A549 (cell line): Measurements from ENCODE around the gene MYRIP. TPM values are rescaled to one million over a fixed set of nuclear protein-coding genes. Genes with fewer than 3 reads are reported as not detected.

Source experiments
- ATAC-seq, 2 experiments: fragments of 200-7000 bp in 1 of 2; fragments of >200 bp in 1 of 2; cut with Nextera tagmentation in 1 of 2; cut with Tn5 transposase in 1 of 2; 3 replicates each; pipeline versions ENCODE4 v1.8.0 to v1.9.1; 2018 to 2020; ENCODE audit warnings: mild to moderate bottlenecking in 1 of 2, moderate library complexity in 1 of 2
- CTCF ChIA-PET: fragments of 300-600 bp; sonication (Branson Sonifier 250); formaldehyde crosslinking; extraction: SDS; loops from one replicate; lab custom pipeline; 2021; ENCODE audit warnings: antibody characterized with exemption, inconsistent platforms; lab: Yijun Ruan, JAX
- POLR2A ChIA-PET: fragments of 350-600 bp; formaldehyde crosslinking; extraction: SDS; loops from one replicate; lab custom pipeline; 2021; ENCODE audit warnings: antibody characterized with exemption, inconsistent platforms; lab: Yijun Ruan, JAX
- DNase-seq, 2 experiments: peaks; one replicate each; pipeline versions ENCODE4 v3.0.0 to v3.0.0-alpha.2; 2011 to 2016; ENCODE audit warnings: low read depth in 1 of 2, low spot score in 1 of 2
- FAIRE-seq: peaks from 2 replicates; lab custom pipeline; 2011; peaks lifted over from hg19 to GRCh38; lab: Jason Lieb, UNC
- H3K27ac ChIP-seq, 2 experiments: fragments of >200 bp; sonication (Bioruptor Twin); formaldehyde crosslinking; 3 replicates each; pipeline ENCODE4 v1.5.1; 2016 to 2017
- H3K4me1 ChIP-seq: fragments of >200 bp; sonication (Bioruptor Twin); formaldehyde crosslinking; 3 replicates; pipeline ENCODE4 v1.6.1; 2016
- H3K4me2 ChIP-seq: fragments of >200 bp; sonication (Bioruptor Twin); formaldehyde crosslinking; 3 replicates; pipeline ENCODE4 v1.6.1; 2016
- H3K4me3 ChIP-seq: fragments of >200 bp; sonication (Bioruptor Twin); formaldehyde crosslinking; 3 replicates; pipeline ENCODE4 v1.5.1; 2016
- H3K9me3 ChIP-seq: fragments of >200 bp; sonication (Bioruptor Twin); formaldehyde crosslinking; 3 replicates; pipeline ENCODE4 v1.6.1; 2016
- ATOH8 ChIP-seq: fragments of 250-450 bp; sonication (Bioruptor Pico); IDR thresholded peaks from 2 replicates; pipeline ENCODE4 v1.5.0; 2020; ENCODE audit warnings: low read depth, mild to moderate bottlenecking, moderate library complexity
- BHLHE40 ChIP-seq: IDR thresholded peaks from 2 replicates; pipeline ENCODE4 v1.6.1; 2012; ENCODE audit warnings: low read depth, low read length, inconsistent platforms
- CBX2 ChIP-seq: fragments of 200-600 bp; sonication (generic); IDR thresholded peaks from 2 replicates; pipeline ENCODE4 v1.6.1; 2016; ENCODE audit warnings: low read depth, mild to moderate bottlenecking, borderline replicate concordance
- CEBPB ChIP-seq, 2 experiments: fragments of >200 bp in 1 of 2; sonication (Bioruptor Twin) in 1 of 2; formaldehyde crosslinking in 1 of 2; IDR thresholded peaks; 2 replicates each; pipeline ENCODE4 v1.6.1; 2012 to 2016
- CHD2 ChIP-seq: fragments of 150-350 bp; IDR thresholded peaks from 2 replicates; pipeline ENCODE4 v1.6.1; 2014; ENCODE audit warnings: low read length; ENCODE audit not compliant: partially characterized antibody
- CHD4 ChIP-seq: fragments of 200-600 bp; sonication (generic); IDR thresholded peaks from 2 replicates; pipeline ENCODE4 v1.6.1; 2016; ENCODE audit warnings: antibody characterized with exemption, mild to moderate bottlenecking, borderline replicate concordance
- CTCF ChIP-seq: fragments of >200 bp; sonication (Bioruptor Twin); formaldehyde crosslinking; IDR thresholded peaks from 3 replicates; pipeline ENCODE4 v1.5.1; 2016
- EHMT2 ChIP-seq: fragments of 200-600 bp; sonication (generic); IDR thresholded peaks from 2 replicates; pipeline ENCODE4 v1.6.1; 2016; ENCODE audit warnings: antibody characterized with exemption, low read depth, mild to moderate bottlenecking, moderate library complexity
- EP300 ChIP-seq, 2 experiments: fragments of >200 bp; sonication (Bioruptor Twin); formaldehyde crosslinking; IDR thresholded peaks; 2 replicates in 1 of 2; 3 replicates in 1 of 2; pipeline ENCODE4 v1.6.1; 2016 to 2017
- FOSL2 ChIP-seq, 2 experiments: fragments of 450-650 bp in 1 of 2; fragments of >200 bp in 1 of 2; sonication (Bioruptor Twin) in 1 of 2; formaldehyde crosslinking; IDR thresholded peaks; 2 replicates each; pipeline versions ENCODE4 v1.5.0 to v1.6.1; 2016 to 2020; ENCODE audit warnings: mild to moderate bottlenecking in 1 of 2, moderate library complexity in 1 of 2
- FOXS1 ChIP-seq: fragments of 250-450 bp; sonication (Bioruptor Pico); IDR thresholded peaks from 2 replicates; pipeline ENCODE4 v1.5.0; 2020; ENCODE audit warnings: mild to moderate bottlenecking, moderate library complexity
- HDAC2 ChIP-seq: fragments of 200-600 bp; sonication (generic); IDR thresholded peaks from 2 replicates; pipeline ENCODE4 v1.6.1; 2016
- HEYL ChIP-seq: fragments of 250-450 bp; sonication (Bioruptor Pico); IDR thresholded peaks from 2 replicates; pipeline ENCODE4 v1.8.0; 2021; ENCODE audit warnings: mild to moderate bottlenecking, moderate library complexity
- HOXA7 ChIP-seq: fragments of 250-450 bp; sonication (Bioruptor Pico); IDR thresholded peaks from 2 replicates; pipeline ENCODE4 v1.5.0; 2020; ENCODE audit warnings: mild to moderate bottlenecking, moderate library complexity
- HOXB13 ChIP-seq: fragments of 250-450 bp; sonication (Bioruptor Pico); IDR thresholded peaks from 2 replicates; pipeline ENCODE4 v1.5.0; 2020; ENCODE audit warnings: low read depth, mild to moderate bottlenecking, moderate library complexity
- HOXB5 ChIP-seq: fragments of 250-450 bp; sonication (Bioruptor Pico); IDR thresholded peaks from 2 replicates; pipeline ENCODE4 v1.5.0; 2020; ENCODE audit warnings: mild to moderate bottlenecking, moderate library complexity
- JUN ChIP-seq, 2 experiments: fragments of >200 bp; sonication (Bioruptor Twin); formaldehyde crosslinking; IDR thresholded peaks; 2 replicates in 1 of 2; 3 replicates in 1 of 2; pipeline ENCODE4 v1.6.1; 2016 to 2017
- KDM5A ChIP-seq: fragments of 200-600 bp; sonication (generic); IDR thresholded peaks from 2 replicates; pipeline ENCODE4 v1.6.1; 2016; ENCODE audit warnings: antibody characterized with exemption, mild to moderate bottlenecking
- MAZ ChIP-seq: fragments of 150-350 bp; IDR thresholded peaks from 2 replicates; pipeline ENCODE4 v1.6.1; 2014; ENCODE audit warnings: antibody characterized with exemption, low read depth, low read length, borderline replicate concordance
- MYC ChIP-seq: IDR thresholded peaks from 2 replicates; pipeline ENCODE4 v1.6.1; 2012; ENCODE audit warnings: mild to moderate bottlenecking, inconsistent platforms, low read length, improper control_type of control experiment, borderline replicate concordance
- NFE2L2 ChIP-seq: fragments of 150-350 bp; conservative IDR thresholded peaks from 2 replicates; pipeline ENCODE4 v1.6.1; 2014; ENCODE audit warnings: low read length
- NR3C1 ChIP-seq: fragments of >200 bp; sonication (Bioruptor Twin); formaldehyde crosslinking; IDR thresholded peaks from 3 replicates; pipeline ENCODE4 v1.6.1; 2017
- POLR2A ChIP-seq: IDR thresholded peaks from 2 replicates; pipeline ENCODE4 v1.6.1; 2012; ENCODE audit warnings: mild to moderate bottlenecking, low read length
- RAD21 ChIP-seq, 2 experiments: fragments of >200 bp in 1 of 2; sonication (Bioruptor Twin) in 1 of 2; formaldehyde crosslinking in 1 of 2; IDR thresholded peaks in 1 of 2; conservative IDR thresholded peaks in 1 of 2; 2 replicates in 1 of 2; 3 replicates in 1 of 2; pipeline ENCODE4 v1.6.1; 2012 to 2018; ENCODE audit warnings: inconsistent platforms in 1 of 2
- RARB ChIP-seq: fragments of 250-450 bp; sonication (Bioruptor Pico); IDR thresholded peaks from 2 replicates; pipeline ENCODE4 v1.8.0; 2021; ENCODE audit warnings: mild to moderate bottlenecking, moderate library complexity
- RCOR1 ChIP-seq: fragments of 150-350 bp; IDR thresholded peaks from 2 replicates; pipeline ENCODE4 v1.6.1; 2014; ENCODE audit warnings: antibody characterized with exemption, low read length, low read depth
- RNF2 ChIP-seq: fragments of 200-600 bp; sonication (generic); IDR thresholded peaks from 2 replicates; pipeline ENCODE4 v1.6.1; 2016; ENCODE audit warnings: low read depth, mild to moderate bottlenecking, antibody characterized with exemption, moderate library complexity, borderline replicate concordance
- SMC3 ChIP-seq: fragments of >200 bp; sonication (Bioruptor Twin); formaldehyde crosslinking; IDR thresholded peaks from 3 replicates; pipeline ENCODE4 v1.6.1; 2018; ENCODE audit warnings: inconsistent platforms
- TFCP2L1 ChIP-seq: fragments of 250-450 bp; sonication (Bioruptor Pico); IDR thresholded peaks from 2 replicates; pipeline ENCODE4 v1.5.0; 2021; ENCODE audit warnings: mild to moderate bottlenecking
- TP53 ChIP-seq: fragments of 250-450 bp; sonication (Bioruptor Pico); IDR thresholded peaks from 2 replicates; pipeline ENCODE4 v1.5.0; 2021; ENCODE audit warnings: mild to moderate bottlenecking, moderate library complexity
- USF2 ChIP-seq: fragments of 450-650 bp; IDR thresholded peaks from 2 replicates; pipeline ENCODE4 v1.6.1; 2014; ENCODE audit warnings: antibody characterized with exemption
- ZNF302 ChIP-seq: fragments of 250-450 bp; sonication (Bioruptor Pico); IDR thresholded peaks from 2 replicates; pipeline ENCODE4 v1.9.0; 2021; ENCODE audit warnings: inconsistent platforms, mild to moderate bottlenecking, moderate library complexity
- WGBS: methylation state at CpG from one replicate; pipeline ENCODE4 v1.1.6; 2017; ENCODE audit errors: missing lambda C conversion rate; 5-methylcytosine and 5-hydroxymethylcytosine counted together
- polyA plus RNA-seq, 4 experiments: library from polyadenylated mRNA; depleted of rRNA in 3 of 4; stranded (reverse); fragments of >200 nt; fragmentation: RNase III in 1 of 4; extraction: RNeasy Plus Mini Kit Qiagen cat#74134 plus additional on column Dnase treatment in 1 of 4; gene quantifications; 2 replicates in 3 of 4; 3 replicates in 1 of 4; pipeline ENCODE4 v1.2.3, GENCODE V29; 2011 to 2017

MYRIP gene
- polyA plus RNA-seq, 2 of the 4 experiments (the other 2 are of a cell fraction): not detected

- TF ChIP-seq HOXA7 (CRISPR knock-in tag) (no peak), NR3C1 (no peak), HDAC2 (no peak)
These were observed 110.9 kb downstream of the MYRIP start (continued) for GRCh38 chr3:39920271-39920670.

DNA sequence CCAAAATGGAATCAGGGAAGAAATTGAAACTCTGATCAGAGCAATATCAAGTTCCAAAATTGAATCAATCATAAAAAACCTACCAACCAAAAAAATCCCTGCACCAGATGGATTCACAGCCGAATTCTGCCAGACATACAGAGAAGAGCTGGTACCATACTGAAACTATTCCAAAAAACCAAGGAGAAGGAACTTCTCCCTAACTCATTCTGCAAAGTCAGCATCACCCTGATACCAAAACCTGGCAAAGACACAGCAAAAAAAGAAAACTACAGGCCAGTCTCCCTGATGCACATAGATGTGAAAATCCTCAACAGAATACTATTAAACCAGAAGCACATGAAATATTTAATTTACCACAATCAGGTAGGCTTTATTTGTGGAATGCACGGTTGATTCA, 118.1 kb downstream of the MYRIP start:
- Histone ChIP-seq H3K27ac (no peak overlapping the region), H3K4me1 (no peaks in the 10 kb centered on the region), H3K9me3 (no peaks in the 10 kb centered on the region), H3K4me2 (no peak overlapping the region), H3K4me3 (no peak overlapping the region)
- ChIA-PET CTCF (no interaction called here), POLR2A (no interaction called here)
- FAIRE-seq (no peak), ATAC-seq (no peak), DNase-seq (no peak)
- no peak for TF ChIP-seq POLR2A
- no peak for TF ChIP-seq ZNF302 (CRISPR knock-in tag)
- no peak for TF ChIP-seq MAZ
- no peak for TF ChIP-seq USF2
- no peak for TF ChIP-seq FOSL2 (IDR thresholded peaks at IDR 0.05)
- TF ChIP-seq FOSL2 (CRISPR knock-in tag; IDR thresholded peaks at IDR 0.05): no peak
- TF ChIP-seq CEBPB (IDR thresholded peaks at IDR 0.05): no peak
- TF ChIP-seq RNF2: no peak
- no peak for TF ChIP-seq NR3C1
- TF ChIP-seq MYC: no peak
- no peak for TF ChIP-seq CTCF
- TF ChIP-seq HEYL (CRISPR knock-in tag): no peak
- no peak for TF ChIP-seq EHMT2
- TF ChIP-seq EP300 (IDR thresholded peaks at IDR 0.05): no peak
- TF ChIP-seq RCOR1: no peak
- WGBS: 0% methylated on average over 2 of the region's 2 CpGs

DNA sequence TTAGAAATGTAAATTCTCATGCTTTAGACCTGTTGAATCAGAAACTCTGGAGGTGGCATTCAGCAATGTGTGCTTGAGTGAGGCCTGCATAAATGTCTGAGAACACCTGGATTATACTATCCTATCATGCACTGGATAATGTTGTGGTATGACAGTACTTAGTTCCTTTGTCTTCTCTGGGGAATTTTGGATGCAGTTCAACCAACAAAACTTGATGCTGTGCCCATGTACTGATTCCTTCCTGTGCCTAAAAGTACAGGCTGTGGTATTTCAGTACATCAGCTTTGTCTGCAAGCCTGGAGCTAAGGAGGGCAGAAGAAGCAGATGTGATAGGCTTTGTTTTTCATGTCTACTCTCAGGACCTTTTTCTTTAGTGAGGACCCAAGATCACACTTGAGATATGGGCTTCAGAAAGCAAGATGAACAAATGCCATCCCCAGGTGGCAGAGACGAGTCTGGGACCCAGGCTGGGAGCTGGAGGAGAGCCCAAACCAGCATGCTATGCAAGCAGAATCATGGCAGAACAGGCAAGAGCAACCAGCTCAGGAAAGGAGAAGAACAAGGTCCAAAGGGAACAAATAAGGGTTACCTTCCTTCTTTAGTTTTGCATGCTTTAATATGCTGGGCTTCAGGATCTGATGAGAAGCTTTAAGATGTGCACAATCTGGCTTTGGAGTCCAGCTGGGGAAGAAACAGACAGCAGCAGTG, 124.7 kb downstream of the MYRIP start:
- no peaks in the 10 kb centered on the region for H3K9me3 ChIP-seq
- TF ChIP-seq CBX2: no peak
- no peak for TF ChIP-seq FOSL2 (IDR thresholded peaks at IDR 0.05)
- TF ChIP-seq FOSL2 (CRISPR knock-in tag; IDR thresholded peaks at IDR 0.05): no peak
- no peak for TF ChIP-seq RARB (CRISPR knock-in tag)
- TF ChIP-seq JUN (IDR thresholded peaks at IDR 0.05): no peak
- TF ChIP-seq HOXB13 (CRISPR knock-in tag): no peak
- no peak for TF ChIP-seq NFE2L2
- TF ChIP-seq ATOH8 (CRISPR knock-in tag): no peak
- TF ChIP-seq BHLHE40: no peak
- TF ChIP-seq SMC3: no peak
- no peak for TF ChIP-seq CHD4
- TF ChIP-seq KDM5A: no peak
- no peak for TF ChIP-seq FOXS1 (CRISPR knock-in tag)
- TF ChIP-seq HOXB5 (CRISPR knock-in tag): no peak
- TF ChIP-seq TFCP2L1 (CRISPR knock-in tag): no peak
- no peak for TF ChIP-seq CTCF
- no peak for TF ChIP-seq RAD21 (conservative IDR thresholded peaks at IDR 0.05 in 1 of 2, IDR thresholded peaks at IDR 0.05 in 1 of 2)
- no peak for TF ChIP-seq TP53 (CRISPR knock-in tag)
- TF ChIP-seq MAZ: no peak
- no peak for TF ChIP-seq CHD2
- ChIA-PET CTCF (no interaction called here), POLR2A (no interaction called here)
- H3K4me3 ChIP-seq: no peak overlapping the region
- 0% methylated on average over 1 of the region's 1 CpG for WGBS
- no peak for DNase-seq
- ATAC-seq: no peak
- FAIRE-seq: no peak
- H3K4me1 ChIP-seq: no peaks in the 10 kb centered on the region
- H3K27ac ChIP-seq: no peak overlapping the region
- no peak overlapping the region for H3K4me2 ChIP-seq
